Retinal pigment epithelial cell (primary cell): ENCODE measurements around the gene GLB1L2.

ENCODE experiments used
- DNase-seq: peaks from one replicate; pipeline ENCODE4 v3.0.0-alpha.2; 2010; ENCODE audit warnings: low read depth
- H3K4me3 ChIP-seq: 2 replicates; pipeline ENCODE4 v1.5.1; 2011; ENCODE audit warnings: mild to moderate bottlenecking, low read length, control low read depth, moderate library complexity
- TF ChIP-seq, protein P1 (sequence below): conservative IDR thresholded peaks from 2 replicates; pipeline ENCODE4 v1.5.1; 2011; ENCODE audit warnings: low read depth, low read length, control low read depth, inconsistent platforms

The GLB1L2 gene

DNA sequence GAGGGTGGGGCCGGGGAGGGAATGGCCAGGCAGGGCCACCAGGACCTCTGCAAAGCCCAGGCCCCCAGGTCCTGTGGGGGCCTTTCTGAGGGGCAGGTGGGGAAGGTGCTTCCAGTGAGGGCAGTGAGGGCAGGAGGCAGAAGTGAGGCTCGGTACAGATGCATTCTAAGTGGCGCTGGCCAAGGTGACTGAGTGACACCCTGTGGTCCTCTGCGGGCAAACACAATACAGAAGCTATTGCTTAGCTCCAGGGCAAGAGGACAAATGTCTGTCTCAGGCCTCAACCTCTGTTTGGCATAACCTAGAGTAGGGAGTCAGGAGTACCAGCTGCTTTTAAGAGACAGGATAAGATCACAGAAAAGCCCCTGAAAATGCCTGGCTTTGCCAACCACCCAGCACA, 49.0 kb downstream of the GLB1L2 start:
- DNase-seq, result no peak
- TF ChIP-seq, protein P1, sequence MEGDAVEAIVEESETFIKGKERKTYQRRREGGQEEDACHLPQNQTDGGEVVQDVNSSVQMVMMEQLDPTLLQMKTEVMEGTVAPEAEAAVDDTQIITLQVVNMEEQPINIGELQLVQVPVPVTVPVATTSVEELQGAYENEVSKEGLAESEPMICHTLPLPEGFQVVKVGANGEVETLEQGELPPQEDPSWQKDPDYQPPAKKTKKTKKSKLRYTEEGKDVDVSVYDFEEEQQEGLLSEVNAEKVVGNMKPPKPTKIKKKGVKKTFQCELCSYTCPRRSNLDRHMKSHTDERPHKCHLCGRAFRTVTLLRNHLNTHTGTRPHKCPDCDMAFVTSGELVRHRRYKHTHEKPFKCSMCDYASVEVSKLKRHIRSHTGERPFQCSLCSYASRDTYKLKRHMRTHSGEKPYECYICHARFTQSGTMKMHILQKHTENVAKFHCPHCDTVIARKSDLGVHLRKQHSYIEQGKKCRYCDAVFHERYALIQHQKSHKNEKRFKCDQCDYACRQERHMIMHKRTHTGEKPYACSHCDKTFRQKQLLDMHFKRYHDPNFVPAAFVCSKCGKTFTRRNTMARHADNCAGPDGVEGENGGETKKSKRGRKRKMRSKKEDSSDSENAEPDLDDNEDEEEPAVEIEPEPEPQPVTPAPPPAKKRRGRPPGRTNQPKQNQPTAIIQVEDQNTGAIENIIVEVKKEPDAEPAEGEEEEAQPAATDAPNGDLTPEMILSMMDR, result no peak
- no peak overlapping the region for H3K4me3 ChIP-seq

DNA sequence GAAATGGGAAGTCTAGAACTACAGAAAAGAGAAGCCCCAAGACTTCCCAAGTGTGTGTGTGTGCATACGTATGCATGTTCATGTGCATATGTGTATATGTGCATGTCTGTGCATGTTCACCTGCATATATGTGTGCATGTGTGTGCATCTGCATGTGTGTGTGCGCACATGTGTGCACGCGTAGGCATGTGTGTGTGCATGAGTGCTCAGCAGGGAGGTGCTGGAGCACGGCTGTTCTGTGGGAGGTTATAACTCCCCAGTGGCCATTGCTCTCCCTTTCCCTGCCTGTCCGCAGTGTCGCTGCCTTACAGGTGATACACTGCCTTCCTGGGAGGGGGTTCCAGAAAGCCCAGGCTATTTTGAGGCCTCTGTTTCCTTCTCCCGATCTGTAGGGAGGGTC, 50.5 kb downstream of the GLB1L2 start:
- H3K4me3 ChIP-seq, result no peak overlapping the region
- DNase-seq, result no peak
- TF ChIP-seq, protein P1, result no peak

DNA sequence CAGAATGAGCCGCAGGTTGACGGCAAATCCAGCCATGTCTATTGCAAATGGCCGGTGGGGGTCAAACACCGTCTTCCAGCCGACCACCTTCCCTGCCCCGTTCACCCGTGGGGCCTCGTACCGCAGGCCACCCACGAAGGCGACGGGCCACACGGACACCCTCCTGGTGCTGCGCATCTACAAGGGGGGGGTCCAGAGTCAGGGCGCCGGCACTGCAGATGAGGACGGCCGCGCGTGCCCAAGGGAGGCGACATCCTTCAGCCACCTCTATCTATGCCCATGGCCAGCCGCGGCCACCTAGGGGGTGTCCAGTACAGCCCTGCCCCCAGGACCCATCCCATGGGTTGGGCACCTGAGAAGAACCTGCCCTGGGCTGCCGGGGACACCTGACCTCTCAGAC, 51.0 kb downstream of the GLB1L2 start:
- H3K4me3 ChIP-seq, result no peak overlapping the region
- no peak for DNase-seq
- TF ChIP-seq, protein P1, result no peak

DNA sequence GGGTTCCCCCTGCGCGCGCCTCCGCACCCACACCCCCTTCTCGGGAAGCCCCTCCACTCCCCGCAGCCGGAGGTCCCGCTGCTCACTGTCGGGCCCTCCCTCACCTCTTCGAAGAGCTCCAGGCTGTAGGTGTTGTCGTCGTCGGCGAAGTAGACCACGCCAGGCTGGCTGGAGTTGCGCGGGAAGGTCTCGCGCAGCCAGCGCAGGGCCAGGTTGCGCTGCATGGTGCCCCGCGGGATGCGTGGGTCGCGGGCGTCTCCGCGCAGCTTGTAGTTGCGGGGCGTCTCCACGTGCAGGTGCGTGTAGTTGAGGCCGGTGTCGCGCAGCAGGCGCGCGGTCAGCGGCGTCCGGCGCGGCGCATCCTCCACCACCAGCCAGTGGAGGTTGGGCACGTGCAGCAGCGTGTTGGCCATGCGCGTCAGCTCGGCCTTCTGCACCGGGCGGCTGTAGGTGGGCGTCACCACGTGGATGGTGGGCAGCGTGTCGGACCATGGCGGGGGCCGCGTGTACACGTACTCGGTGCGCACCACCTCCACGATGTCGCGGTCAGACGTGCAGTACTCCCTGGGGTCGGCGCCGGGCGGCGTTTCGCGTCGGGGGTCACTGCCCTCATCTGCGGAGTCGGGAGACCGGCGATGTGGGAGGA, 51.9 kb downstream of the GLB1L2 start:
- TF ChIP-seq, protein P1, result no peak
- H3K4me3 ChIP-seq, result no peak overlapping the region
- DNase-seq, result no peak

DNA sequence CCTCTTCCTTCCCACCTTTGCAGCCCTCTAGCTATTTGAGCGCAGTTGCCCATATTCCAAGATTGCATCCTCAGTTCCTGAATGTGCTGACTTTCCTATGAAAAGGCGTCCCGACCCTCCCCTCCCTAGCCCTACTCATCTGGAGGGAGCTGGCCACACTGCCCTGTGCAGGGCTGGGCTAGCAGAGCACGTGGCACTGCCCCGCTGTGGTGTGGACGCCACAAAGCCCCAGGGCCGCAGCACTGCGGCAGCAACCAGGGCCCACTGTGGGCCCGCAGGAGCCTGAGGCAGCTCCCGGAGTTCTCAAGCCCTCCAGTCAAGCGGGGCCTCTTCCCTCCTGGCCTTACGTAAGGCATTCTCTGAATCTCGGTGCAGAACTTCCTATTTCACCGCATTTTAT, 52.6 kb downstream of the GLB1L2 start:
- H3K4me3 ChIP-seq, result no peak overlapping the region
- TF ChIP-seq, protein P1, result no peak

DNA sequence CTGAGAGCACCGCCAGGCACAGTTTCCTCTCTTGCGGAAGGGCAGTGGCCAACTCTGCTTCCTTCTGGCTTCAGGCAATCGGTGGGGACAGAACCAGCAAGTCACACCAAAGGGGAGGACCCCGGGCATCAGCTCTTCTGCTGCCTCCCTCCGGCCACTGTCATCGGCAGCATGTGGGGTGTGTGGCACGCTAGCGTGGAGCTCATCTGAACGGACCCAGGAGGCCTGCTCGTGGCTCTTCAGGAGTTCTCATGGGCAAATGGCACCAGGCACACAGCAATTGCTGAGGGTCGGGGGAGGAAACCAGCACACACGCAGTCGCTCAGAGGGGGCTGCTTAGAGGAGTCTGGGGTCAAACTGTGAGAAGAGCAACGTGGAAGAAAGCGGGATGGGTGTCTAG, 53.4 kb downstream of the GLB1L2 start:
- TF ChIP-seq, protein P1, result no peak
- no peak overlapping the region for H3K4me3 ChIP-seq
- no peak for DNase-seq

More for the DNA sequence above, 52.6 kb downstream of the GLB1L2 start:
- DNase-seq, result no peak

DNA sequence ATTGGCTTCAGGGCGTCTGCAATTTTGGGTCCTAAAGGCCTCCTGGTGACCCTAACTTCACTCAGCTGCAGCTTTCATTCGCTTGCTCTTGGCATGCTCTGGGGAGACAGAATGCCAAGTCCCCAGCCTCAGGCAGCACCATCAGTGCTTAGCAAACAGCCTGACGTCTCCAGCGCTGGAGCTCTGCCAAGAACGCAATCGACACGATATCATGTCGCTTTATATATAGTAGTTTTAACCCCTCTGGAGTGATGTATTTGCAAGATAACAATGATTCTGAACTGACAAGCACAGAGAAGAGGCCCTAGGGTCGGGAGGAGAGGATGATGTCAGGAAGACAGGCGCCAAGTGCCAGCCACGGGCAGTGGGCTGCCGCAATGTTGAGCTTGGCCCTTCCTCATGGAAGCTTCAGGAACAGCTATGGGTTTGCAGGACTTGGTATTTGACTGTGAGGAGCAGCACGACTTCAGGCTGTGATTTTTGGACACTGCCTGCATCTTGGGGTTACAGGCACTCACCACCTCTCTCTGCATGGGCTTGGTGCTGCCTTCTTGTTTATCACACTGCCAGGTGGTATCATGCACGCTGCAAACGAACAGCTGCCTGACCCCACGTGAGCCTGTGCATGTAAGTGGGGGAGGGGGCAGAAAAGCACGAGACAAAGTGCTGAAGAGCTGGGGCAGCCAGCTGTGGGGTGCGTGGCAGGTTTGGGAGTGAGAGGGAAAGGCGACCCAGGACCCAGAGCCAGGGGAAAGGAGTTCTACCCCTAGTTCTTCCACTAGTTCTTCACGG, 54.2 kb downstream of the GLB1L2 start:
- DNase-seq, result no peak
- TF ChIP-seq, protein P1, result no peak
- no peak overlapping the region for H3K4me3 ChIP-seq
